H1 (cell line): ENCODE results near the gene OR51B6. TPM values are rescaled to one million over a fixed set of nuclear protein-coding genes. Genes with fewer than 3 reads are reported as not detected.

ENCODE experiments used
- CTCF ChIA-PET: fragments of 300-600 bp; sonication (Branson Sonifier 250); formaldehyde crosslinking; loops from one replicate; lab custom pipeline; 2021; ENCODE audit not compliant: partially characterized antibody; lab: Charles Lee
- POLR2A ChIA-PET: fragments of 300-600 bp; sonication (Branson Sonifier 250); formaldehyde crosslinking; loops from one replicate; lab custom pipeline; 2021; ENCODE audit warnings: inconsistent platforms; ENCODE audit not compliant: partially characterized antibody; lab: Charles Lee
- DNase-seq, 2 experiments: peaks; one replicate each; pipeline versions ENCODE4 v3.0.0 to v3.0.0-alpha.2; 2010 to 2022; ENCODE audit warnings: low spot score in 2 of 2, low read depth in 1 of 2, mixed read lengths in 1 of 2
- FAIRE-seq: peaks from 2 replicates; lab custom pipeline; 2011; peaks lifted over from hg19 to GRCh38; lab: Jason Lieb, UNC
- H2AFZ ChIP-seq: 2 replicates; pipeline ENCODE4 v1.8.1; 2012; ENCODE audit warnings: low read length, inconsistent platforms
- H2AK5ac ChIP-seq: 2 replicates; pipeline ENCODE4 v1.6.1; 2013; ENCODE audit warnings: low read depth, low read length
- H2BK120ac ChIP-seq: replicated peaks from 2 replicates; pipeline ENCODE3; 2013; ENCODE audit warnings: low read depth, low read length, inconsistent platforms
- H2BK12ac ChIP-seq: 2 replicates; pipeline ENCODE4 v1.6.1; 2013; ENCODE audit warnings: low read depth, low read length
- H2BK15ac ChIP-seq: 2 replicates; pipeline ENCODE4 v1.6.1; 2013; ENCODE audit warnings: low read length
- H2BK20ac ChIP-seq: 2 replicates; pipeline ENCODE4 v1.6.1; 2013; ENCODE audit warnings: low read length
- H2BK5ac ChIP-seq: 2 replicates; pipeline ENCODE4 v1.6.1; 2013; ENCODE audit warnings: low read depth, low read length
- H3K14ac ChIP-seq: 2 replicates; pipeline ENCODE4 v1.6.1; 2013; ENCODE audit warnings: inconsistent platforms; ENCODE audit not compliant: insufficient read length
- H3K18ac ChIP-seq: 2 replicates; pipeline ENCODE4 v1.6.1; 2013; ENCODE audit warnings: low read length; ENCODE audit errors: extremely low read depth
- H3K23ac ChIP-seq: 2 replicates; pipeline ENCODE4 v1.6.1; 2013; ENCODE audit warnings: inconsistent platforms; ENCODE audit not compliant: insufficient read length
- H3K23me2 ChIP-seq: 2 replicates; pipeline ENCODE4 v1.6.1; 2013; ENCODE audit warnings: low read depth, low read length
- H3K27ac ChIP-seq: 2 replicates; pipeline ENCODE4 v1.6.1; 2011; ENCODE audit warnings: low read depth, low read length, inconsistent platforms
- H3K27me3 ChIP-seq, 4 experiments: replicated peaks in 1 of 4; 1 replicate in 1 of 4; 2 replicates in 3 of 4; pipeline versions ENCODE4 v1.6.1 to v1.8.1; 2011 to 2013; ENCODE audit warnings: low read length in 3 of 4, mild to moderate bottlenecking in 3 of 4, inconsistent platforms in 2 of 4, mixed read lengths in 2 of 4, moderate library complexity in 1 of 4; ENCODE audit not compliant: control insufficient read depth in 3 of 4, insufficient read depth in 3 of 4; ENCODE audit errors: extremely low read depth in 1 of 4
- H3K36me3 ChIP-seq, 4 experiments: 2 replicates each; pipeline versions ENCODE4 v1.6.1 to v1.8.1; 2011 to 2013; ENCODE audit warnings: mild to moderate bottlenecking in 4 of 4, low read length in 3 of 4, moderate library complexity in 2 of 4, control low read depth in 1 of 4, inconsistent platforms in 1 of 4; ENCODE audit not compliant: insufficient read depth in 4 of 4, control insufficient read depth in 2 of 4
- H3K4ac ChIP-seq: replicated peaks from 2 replicates; pipeline ENCODE3; 2013; ENCODE audit warnings: low read length, low read depth, mixed read lengths, inconsistent platforms; ENCODE audit not compliant: insufficient read length
- H3K4me1 ChIP-seq, 4 experiments: replicated peaks in 1 of 4; 1 replicate in 1 of 4; 2 replicates in 3 of 4; pipeline versions ENCODE4 v1.6.1 to v1.8.1; 2011 to 2013; ENCODE audit warnings: low read length in 3 of 4, inconsistent platforms in 2 of 4, mixed read lengths in 1 of 4; ENCODE audit not compliant: insufficient read depth in 4 of 4, control insufficient read depth in 3 of 4
- H3K4me2 ChIP-seq, 2 experiments: 2 replicates each; pipeline versions ENCODE4 v1.6.1 to v1.8.1; 2011 to 2013; ENCODE audit warnings: low read depth in 2 of 2, low read length in 2 of 2, control low read depth in 1 of 2, inconsistent platforms in 1 of 2, mild to moderate bottlenecking in 1 of 2; ENCODE audit not compliant: insufficient read depth in 1 of 2
- H3K4me3 ChIP-seq, 4 experiments: fragments of 200-600, 300-600 bp in 1 of 4; sonication (generic), shearing (Covaris generic), sonication (Bioruptor Twin) in 1 of 4; 2 replicates each; pipeline versions ENCODE4 v1.5.1 to v1.8.1; 2011 to 2016; ENCODE audit warnings: low read length in 4 of 4, low read depth in 3 of 4, control low read depth in 2 of 4, inconsistent platforms in 2 of 4, mild to moderate bottlenecking in 2 of 4, mixed read lengths in 1 of 4, moderate library complexity in 1 of 4; ENCODE audit not compliant: insufficient read depth in 2 of 4; ENCODE audit errors: extremely low read depth in 1 of 4
- H3K56ac ChIP-seq: replicated peaks from 2 replicates; pipeline ENCODE3; 2013; ENCODE audit warnings: low read depth, mild to moderate bottlenecking, mixed read lengths, low read length, inconsistent platforms; ENCODE audit not compliant: insufficient read length
- H3K79me1 ChIP-seq: 2 replicates; pipeline ENCODE4 v1.6.1; 2013; ENCODE audit warnings: low read depth, low read length, control low read depth
- H3K79me2 ChIP-seq, 2 experiments: 2 replicates each; pipeline versions ENCODE4 v1.6.1 to v1.8.1; 2012 to 2013; ENCODE audit warnings: low read length in 2 of 2, mild to moderate bottlenecking in 2 of 2, inconsistent platforms in 1 of 2; ENCODE audit not compliant: insufficient read depth in 2 of 2, control insufficient read depth in 1 of 2
- H3K9ac ChIP-seq, 4 experiments: replicated peaks in 1 of 4; 1 replicate in 1 of 4; 2 replicates in 3 of 4; pipeline versions ENCODE4 v1.6.1 to v1.8.1; 2011 to 2013; ENCODE audit warnings: low read depth in 3 of 4, low read length in 3 of 4, control low read depth in 2 of 4, mild to moderate bottlenecking in 2 of 4, moderate library complexity in 2 of 4, inconsistent platforms in 1 of 4; ENCODE audit errors: extremely low read depth in 1 of 4
- H3K9me3 ChIP-seq, 2 experiments: 2 replicates each; pipeline versions ENCODE4 v1.6.1 to v1.8.1; 2012 to 2013; ENCODE audit warnings: mild to moderate bottlenecking in 2 of 2, moderate library complexity in 2 of 2, control low read depth in 1 of 2, inconsistent platforms in 1 of 2, low read depth in 1 of 2, low read length in 1 of 2, mixed read lengths in 1 of 2; ENCODE audit not compliant: insufficient read depth in 2 of 2
- H4K20me1 ChIP-seq, 2 experiments: replicated peaks in 1 of 2; 2 replicates each; pipeline versions ENCODE3 to v1.8.1; 2011 to 2013; ENCODE audit warnings: inconsistent platforms in 2 of 2, low read length in 2 of 2, mild to moderate bottlenecking in 1 of 2; ENCODE audit not compliant: insufficient read depth in 2 of 2, control insufficient read depth in 1 of 2
- H4K5ac ChIP-seq: 2 replicates; pipeline ENCODE4 v1.6.1; 2013; ENCODE audit warnings: low read length, low read depth, mixed read lengths, inconsistent platforms; ENCODE audit not compliant: insufficient read length
- H4K8ac ChIP-seq: 2 replicates; pipeline ENCODE4 v1.8.0; 2013; ENCODE audit warnings: mild to moderate bottlenecking, moderate library complexity, low read length, inconsistent platforms; ENCODE audit not compliant: insufficient read depth; ENCODE audit errors: extremely low read depth
- H4K91ac ChIP-seq: replicated peaks from 2 replicates; pipeline ENCODE3; 2013; ENCODE audit warnings: low read length, mixed read lengths, inconsistent platforms; ENCODE audit not compliant: insufficient read length
- BACH1 ChIP-seq: IDR thresholded peaks from 2 replicates; pipeline ENCODE4 v1.6.1; 2012; ENCODE audit warnings: low read length, improper control_type of control experiment
- CBX8 ChIP-seq: fragments of 300-800, 300-1000 bp; sonication (generic); IDR thresholded peaks from 2 replicates; pipeline ENCODE4 v1.7.1; 2016; ENCODE audit warnings: low read depth, low read length, borderline replicate concordance
- CTBP2 ChIP-seq: IDR thresholded peaks from 2 replicates; pipeline ENCODE4 v1.7.0; 2011; ENCODE audit warnings: borderline replicate concordance, mild to moderate bottlenecking, moderate library complexity, mixed read lengths, low read length; ENCODE audit not compliant: insufficient read depth, insufficient read length
- EZH2 ChIP-seq: fragments of 200-600 bp; sonication (generic); IDR thresholded peaks from 2 replicates; pipeline ENCODE4 v1.7.1; 2012; ENCODE audit warnings: low read depth, mild to moderate bottlenecking, moderate library complexity, low read length, inconsistent platforms; ENCODE audit not compliant: severe bottlenecking
- HDAC6 ChIP-seq: IDR thresholded peaks from one replicate; pipeline ENCODE4 v1.7.1; 2012; ENCODE audit warnings: low read depth, mild to moderate bottlenecking, inconsistent platforms, low read length, moderate library complexity
- PHF8 ChIP-seq: fragments of 200-600 bp; sonication (generic); conservative IDR thresholded peaks from 2 replicates; pipeline ENCODE4 v1.7.1; 2012; ENCODE audit warnings: low read depth, mild to moderate bottlenecking, inconsistent platforms, low read length, moderate library complexity
- RFX5 ChIP-seq: IDR thresholded peaks from 2 replicates; pipeline ENCODE4 v1.6.1; 2011; ENCODE audit warnings: low read depth, low read length, improper control_type of control experiment, borderline replicate concordance
- SP1 ChIP-seq: IDR thresholded peaks from 2 replicates; pipeline ENCODE4 v1.6.1; 2011; ENCODE audit warnings: low read depth, low read length
- polyA plus RNA-seq, 7 experiments: library from polyadenylated mRNA; depleted of rRNA in 3 of 7; stranded (reverse) in 5 of 7; unstranded in 2 of 7; fragments of >200 nt in 5 of 7; fragments of 200-250 nt in 2 of 7; gene quantifications; 1 replicate in 5 of 7; 2 replicates in 1 of 7; 4 replicates in 1 of 7; pipeline versions ENCODE4 v1.2.1 to v1.2.3, GENCODE V29; 2011 to 2013; ENCODE audit warnings: missing spikeins in 2 of 7, mixed read lengths in 2 of 7
- total RNA-seq: library from RNA; stranded (reverse); fragmentation: NEBNext Ultra II Directional; extraction: Animal tissue kit (Norgen Biotek cat#: 25700); gene quantifications from 2 replicates; pipeline ENCODE4 v1.2.1, GENCODE V29; 2021
- TF ChIP-seq, protein P1 (sequence below): IDR thresholded peaks from 2 replicates; pipeline ENCODE4 v1.6.1; 2012; ENCODE audit warnings: low read length, inconsistent platforms

The OR51B6 gene
- total and polyA plus RNA-seq, 2 of the 8 experiments (the other 6 are each of a cell fraction or from before 2014, with no cell fraction given): not detected

DNA sequence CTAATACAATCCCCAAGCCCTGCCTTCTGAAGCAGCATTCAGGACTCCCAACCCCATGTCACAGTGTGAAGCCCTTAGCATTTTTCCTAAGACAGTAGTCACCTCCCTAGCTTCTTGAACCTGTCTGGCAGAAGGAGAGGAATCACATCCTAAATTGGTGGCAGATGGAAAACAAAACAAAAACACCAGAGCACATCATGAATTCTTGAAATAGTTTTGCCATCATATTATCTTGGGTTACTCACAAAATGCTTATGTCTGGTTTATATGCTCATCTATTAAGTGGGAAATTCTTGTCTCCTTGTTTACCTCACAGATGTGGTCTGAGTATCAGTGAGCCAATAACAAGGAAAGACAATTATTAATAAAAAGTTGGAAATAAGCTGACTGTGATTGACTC is 47.6 kb downstream of the OR51B6 start:
- CTCF ChIA-PET: interaction anchor here (1.1 to 1.5 kb wide), 2 partner anchors 12 to 33 kb away, joined by 3 to 5 read pairs; no protein-coding TSS in a partner anchor
- no peaks in the 10 kb centered on the region for H3K27me3 ChIP-seq
- H4K5ac ChIP-seq: no peak overlapping the region
- no peak overlapping the region for H3K23ac ChIP-seq
- no peaks in the 10 kb centered on the region for H3K36me3 ChIP-seq
- H3K9ac ChIP-seq: no peak overlapping the region
- H3K4ac ChIP-seq: no peak overlapping the region
- H3K4me3 ChIP-seq: no peak overlapping the region
- POLR2A ChIA-PET: no interaction called here
- H3K56ac ChIP-seq: no peak overlapping the region
- no peaks in the 10 kb centered on the region for H4K20me1 ChIP-seq
- no peak overlapping the region for H2BK20ac ChIP-seq
- no peak overlapping the region for H2AFZ ChIP-seq
- no peak overlapping the region for H3K4me2 ChIP-seq
- no peaks in the 10 kb centered on the region for H3K79me1 ChIP-seq
- no peak overlapping the region for H3K14ac ChIP-seq
- no peak overlapping the region for H2BK120ac ChIP-seq
- no peak overlapping the region for H2AK5ac ChIP-seq
- H2BK12ac ChIP-seq: no peak overlapping the region
- no peak overlapping the region for H3K27ac ChIP-seq
- DNase-seq: no peak
- H3K18ac ChIP-seq: no peak overlapping the region
- H3K4me1 ChIP-seq: no peaks in the 10 kb centered on the region
- no peak overlapping the region for H2BK15ac ChIP-seq
- H3K23me2 ChIP-seq: no peaks in the 10 kb centered on the region
- H4K8ac ChIP-seq: no peak overlapping the region
- H2BK5ac ChIP-seq: no peak overlapping the region
- FAIRE-seq: no peak
- H3K9me3 ChIP-seq: no peaks in the 10 kb centered on the region
- no peaks in the 10 kb centered on the region for H3K79me2 ChIP-seq
- no peak overlapping the region for H4K91ac ChIP-seq
- no peak for TF ChIP-seq PHF8
- TF ChIP-seq HDAC6: no peak
- no peak for TF ChIP-seq SP1
- TF ChIP-seq CBX8: no peak
- no peak for TF ChIP-seq EZH2
- no peak for TF ChIP-seq BACH1
- TF ChIP-seq, protein P1, sequence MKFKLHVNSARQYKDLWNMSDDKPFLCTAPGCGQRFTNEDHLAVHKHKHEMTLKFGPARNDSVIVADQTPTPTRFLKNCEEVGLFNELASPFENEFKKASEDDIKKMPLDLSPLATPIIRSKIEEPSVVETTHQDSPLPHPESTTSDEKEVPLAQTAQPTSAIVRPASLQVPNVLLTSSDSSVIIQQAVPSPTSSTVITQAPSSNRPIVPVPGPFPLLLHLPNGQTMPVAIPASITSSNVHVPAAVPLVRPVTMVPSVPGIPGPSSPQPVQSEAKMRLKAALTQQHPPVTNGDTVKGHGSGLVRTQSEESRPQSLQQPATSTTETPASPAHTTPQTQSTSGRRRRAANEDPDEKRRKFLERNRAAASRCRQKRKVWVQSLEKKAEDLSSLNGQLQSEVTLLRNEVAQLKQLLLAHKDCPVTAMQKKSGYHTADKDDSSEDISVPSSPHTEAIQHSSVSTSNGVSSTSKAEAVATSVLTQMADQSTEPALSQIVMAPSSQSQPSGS: no peak
- TF ChIP-seq CTBP2: no peak
- no peak for TF ChIP-seq RFX5
